Left ventricle myocardium inferior (tissue), 1 donor: Measurements from ENCODE around the gene CLEC9A. TPM values are rescaled to one million over a fixed set of nuclear protein-coding genes. Genes with fewer than 3 reads are reported as not detected.
A peak's percentile ranks its signal among the peaks of the same experiment; 100 is the strongest.

Experiments used
- DNase-seq: peaks from one replicate; pipeline ENCODE4 v3.0.0-alpha.2; 2020
- H3K27ac ChIP-seq: fragments of 200-600 bp; replicated peaks from 2 replicates; pipeline ENCODE4 v1.8.0; 2021
- H3K27me3 ChIP-seq: fragments of 200-600 bp; 2 replicates; pipeline ENCODE4 v1.8.0; 2021; ENCODE audit warnings: low read depth
- H3K36me3 ChIP-seq: fragments of 200-600 bp; 2 replicates; pipeline ENCODE4 v1.8.0; 2021
- H3K4me1 ChIP-seq: fragments of 200-600 bp; 2 replicates; pipeline ENCODE4 v1.8.0; 2021
- H3K4me3 ChIP-seq: fragments of 200-600 bp; 2 replicates; pipeline ENCODE4 v1.8.0; 2021; ENCODE audit warnings: mild to moderate bottlenecking, moderate library complexity
- H3K9me3 ChIP-seq: fragments of 200-600 bp; replicated peaks from 2 replicates; pipeline ENCODE4 v1.8.0; 2021
- CTCF ChIP-seq: fragments of 200-600 bp; IDR thresholded peaks from 2 replicates; pipeline ENCODE4 v1.8.0; 2021; ENCODE audit warnings: antibody characterized with exemption, mild to moderate bottlenecking, borderline replicate concordance
- intact Hi-C: fragments of 100-400 bp; cut with micrococcal nuclease; formaldehyde crosslinking; loops from one replicate; pipeline ENCODE4 v1.11.0; 2022
- total RNA-seq: library from RNA; stranded (reverse); fragmentation: NEBNext Ultra II Directional; extraction: Animal tissue kit (Norgen Biotek cat#: 25700); gene quantifications from one replicate; pipeline ENCODE4 v1.2.1, GENCODE V29; 2021
- donor health status: DM: no; HTN: yes; CAD: no; lungs with severe emphysema.

The CLEC9A gene
- total RNA-seq, 1 donor from 2014 or later = not detected

- no peaks in the 10 kb centered on the region for H3K9me3 ChIP-seq
- DNase-seq = no peak
- H3K36me3 ChIP-seq = no peaks in the 10 kb centered on the region
- no peaks in the 10 kb centered on the region for H3K27me3 ChIP-seq
- peaks cover 49% of the 10 kb centered on the region for H3K4me1 ChIP-seq
- intact Hi-C loops = no loop called here
- peak overlapping the region; percentile 60 for H3K4me3 ChIP-seq
- TF ChIP-seq CTCF = no peak
- peak overlapping the region; percentile 79 for H3K27ac ChIP-seq
These were observed 65.5 kb downstream of the CLEC9A start for GRCh38 chr12:10095971-10096370.

GRCh38 chr12:10097521-10097920, 67.0 kb downstream of the CLEC9A start:
- Histone ChIP-seq H3K36me3 (no peaks in the 10 kb centered on the region), H3K27ac (peak overlapping the region; percentile 79), H3K27me3 (no peaks in the 10 kb centered on the region), H3K9me3 (no peaks in the 10 kb centered on the region), H3K4me1 (peaks cover 53% of the 10 kb centered on the region), H3K4me3 (peak overlapping the region; percentile 60)
- intact Hi-C loops = no loop called here
- no peak for TF ChIP-seq CTCF
- no peak for DNase-seq

GRCh38 chr12:10098791-10099190, 68.3 kb downstream of the CLEC9A start, which contains the start of gene CLEC1A:
Gene CLEC1A, minus strand, starts transcription at chr12:10098985. Its CDS starts 63 bp downstream, at chr12:10098922.
- DNase-seq = peak; percentile 23
- no peak for TF ChIP-seq CTCF
- peaks cover 44% of the 10 kb centered on the region for H3K4me1 ChIP-seq
- H3K9me3 ChIP-seq = peaks cover 3% of the 10 kb centered on the region
- H3K4me3 ChIP-seq = peak within 1 kb of the TSS; percentile 60
- H3K27ac ChIP-seq = peak within 1 kb of the TSS; percentile 79
- intact Hi-C loops = no loop called here
- no peaks in the 10 kb centered on the region for H3K36me3 ChIP-seq
- H3K27me3 ChIP-seq = no peaks in the 10 kb centered on the region

- Histone ChIP-seq H3K27ac (peak overlapping the region; percentile 44), H3K4me1 (peaks cover 28% of the 10 kb centered on the region), H3K27me3 (no peaks in the 10 kb centered on the region), H3K4me3 (no peak overlapping the region), H3K9me3 (peaks cover 12% of the 10 kb centered on the region), H3K36me3 (no peaks in the 10 kb centered on the region)
- no peak for DNase-seq
- TF ChIP-seq CTCF = no peak
- intact Hi-C loops = no loop called here
These were observed 70.6 kb downstream of the CLEC9A start for GRCh38 chr12:10101042-10101579.

GRCh38 chr12:10101648-10102220, 71.3 kb downstream of the CLEC9A start:
- Histone ChIP-seq H3K36me3 (no peaks in the 10 kb centered on the region), H3K27me3 (no peaks in the 10 kb centered on the region), H3K4me1 (peaks cover 28% of the 10 kb centered on the region), H3K4me3 (no peak overlapping the region), H3K9me3 (peaks cover 12% of the 10 kb centered on the region), H3K27ac (no peak overlapping the region)
- intact Hi-C loops = no loop called here
- no peak for DNase-seq
- TF ChIP-seq CTCF = no peak
